G401 (cell line): ENCODE data around the gene CYFIP2. TPM values are rescaled to one million over a fixed set of nuclear protein-coding genes. Genes with fewer than 3 reads are reported as not detected.
A peak's percentile ranks its signal among the peaks of the same experiment; 100 is the strongest.
"Not testable (repeated sequence)": the region's sequence is repeated elsewhere in the genome, so short reads cannot be mapped to it uniquely, and the experiment has no call there.

Experiments used
- DNase-seq: peaks from one replicate; pipeline ENCODE4 v3.0.0-alpha.2; 2015; ENCODE audit warnings: low spot score
- in situ Hi-C: cut with HindIII; loops from 2 replicates; pipeline ENCODE4 v1.10.0; 2016; ENCODE audit warnings: low sequenced_read_pairs, mixed read lengths
- total RNA-seq: library from RNA; depleted of rRNA; stranded (reverse); fragments of >200 nt; shearing (Covaris generic); gene quantifications from 2 replicates; pipeline ENCODE4 v1.2.3, GENCODE V29; 2014; rRNA removed

The CYFIP2 gene
- 22.6 and 32.0 TPM in 2 replicates for total RNA-seq

DNA sequence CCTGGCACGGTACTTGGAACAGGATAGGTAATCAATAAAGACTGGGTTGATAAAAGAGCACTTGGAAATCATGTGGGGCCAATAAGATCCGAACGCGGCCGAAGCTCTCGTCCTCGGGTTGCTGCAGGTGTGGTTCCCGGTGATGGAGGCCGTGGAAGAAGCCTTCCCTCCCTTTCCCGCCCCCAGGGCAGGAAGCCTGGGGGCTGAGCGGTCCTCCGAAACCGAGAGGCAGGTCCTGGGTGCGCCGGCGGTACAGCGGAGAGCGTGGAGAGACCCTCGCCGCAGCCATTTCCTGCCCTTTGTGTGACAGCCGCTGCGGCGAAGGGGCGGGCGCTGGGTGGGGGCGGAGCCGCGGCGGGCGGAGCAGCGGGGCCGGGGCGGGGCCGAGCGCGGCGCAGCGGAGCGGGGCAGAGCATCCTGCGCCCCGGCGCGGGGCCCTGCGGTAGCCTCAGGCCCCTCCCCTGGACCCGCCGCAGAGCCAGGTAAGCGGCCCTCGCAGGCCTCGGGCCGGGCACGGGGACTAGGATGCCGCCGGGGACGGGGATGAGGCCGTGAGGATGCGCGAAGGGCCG is at the start of gene CYFIP2:
Gene CYFIP2, plus strand, starts transcription at position 410 of the 572 bp plus-strand sequence. CDS start 19,239 bp downstream, outside the sequence.
- DNase-seq, result peak; percentile 73
- in situ Hi-C loops, result no loop called here

DNA sequence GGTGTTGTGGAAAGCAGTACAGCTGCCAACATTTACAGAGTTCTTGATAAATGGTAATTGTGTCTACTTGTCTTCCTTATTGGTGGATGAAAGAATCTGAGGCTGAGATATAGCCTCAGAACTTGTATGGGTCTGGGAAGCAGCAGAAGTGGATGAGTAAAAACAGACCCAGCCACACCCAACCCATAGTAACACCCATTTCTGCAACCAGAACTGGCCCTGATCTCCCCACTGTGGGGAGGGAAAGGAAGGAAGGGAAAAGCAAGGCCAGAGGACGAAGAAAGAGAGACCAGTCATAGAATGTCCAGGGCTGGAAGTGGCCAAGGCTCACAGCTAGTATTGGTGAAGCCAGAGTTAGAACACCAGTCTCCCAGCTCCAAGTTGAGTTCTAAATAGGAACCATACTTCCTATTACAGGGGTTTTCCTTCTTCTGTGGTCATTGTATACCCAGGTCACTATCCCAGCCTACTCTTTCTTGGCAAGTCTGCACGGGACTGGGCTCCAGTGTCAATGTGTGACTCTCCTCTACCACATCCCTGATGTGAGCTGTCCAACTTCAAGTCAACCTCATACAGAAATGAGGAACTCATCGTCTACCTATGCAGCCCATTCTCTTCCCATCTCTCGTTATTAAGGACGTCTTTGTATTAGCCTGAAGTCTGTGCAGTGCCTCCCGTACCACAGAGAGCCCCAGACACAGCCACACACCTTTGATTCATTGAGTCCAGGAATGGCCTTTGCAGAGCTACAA is 49.4 kb upstream of the CYFIP2 start:
- DNase-seq, result no peak
- in situ Hi-C loops, result no loop called here

- no peak for DNase-seq
Observed at GRCh38 chr5:157217289-157218024, 48.5 kb upstream of the CYFIP2 start.

GRCh38 chr5:157219491-157220271 is 46.2 kb upstream of the CYFIP2 start:
- in situ Hi-C loops, result no loop called here

More at GRCh38 chr5:157217289-157218024, 48.5 kb upstream of the CYFIP2 start:
- in situ Hi-C loops, result no loop called here

GRCh38 chr5:157221959-157222358 is 44.0 kb upstream of the CYFIP2 start:
- in situ Hi-C loops, result no loop called here
- no peak for DNase-seq

More at GRCh38 chr5:157219491-157220271, 46.2 kb upstream of the CYFIP2 start:
- DNase-seq, result peak; percentile 6

GRCh38 chr5:157222506-157223230 is 43.3 kb upstream of the CYFIP2 start:
- in situ Hi-C loops, result no loop called here
- DNase-seq, result no peak

GRCh38 chr5:157225469-157226422 is 40.2 kb upstream of the CYFIP2 start:
- no peak for DNase-seq
- in situ Hi-C loops, result no loop called here

DNA sequence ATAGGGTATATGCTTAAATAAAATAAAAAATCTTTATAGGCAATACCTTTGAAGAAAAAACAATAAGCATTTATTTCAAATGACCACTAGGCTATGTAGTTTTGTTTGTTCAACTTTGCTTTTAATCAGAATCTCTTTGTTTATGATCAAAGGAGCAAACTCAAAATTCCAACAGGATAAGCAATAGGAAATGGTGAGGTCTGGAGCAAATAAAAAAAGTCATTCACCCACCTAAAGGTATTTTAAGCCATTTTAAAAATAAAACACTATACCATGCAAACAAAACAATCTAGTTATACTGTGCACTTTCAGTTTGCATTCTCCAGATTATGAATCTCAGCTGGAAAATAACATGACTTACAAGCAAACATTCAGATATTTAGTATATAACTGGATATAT is 35.3 kb upstream of the CYFIP2 start:
- no peak for DNase-seq
- in situ Hi-C loops, result no loop called here

DNA sequence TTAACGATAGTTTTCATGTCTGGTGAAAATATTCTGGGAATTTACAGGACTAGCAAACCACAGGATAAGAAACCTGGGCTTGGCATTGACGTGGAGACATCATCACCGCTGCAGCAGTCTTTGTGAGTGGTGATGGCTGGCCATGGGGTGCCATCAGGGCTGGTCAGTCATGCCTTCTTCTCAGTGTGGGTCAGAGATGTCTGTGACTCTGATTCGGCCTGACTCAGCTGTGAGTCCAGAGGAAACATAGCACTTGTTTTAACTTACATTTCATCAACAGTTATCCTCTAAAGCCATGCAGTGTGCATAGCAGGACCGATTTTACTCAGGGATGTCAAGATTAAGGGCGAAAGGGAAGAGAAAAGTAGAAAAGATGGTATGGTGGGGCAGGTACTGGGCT is 33.2 kb upstream of the CYFIP2 start:
- in situ Hi-C loops, result no loop called here
- DNase-seq, result no peak

GRCh38 chr5:157233515-157233914 is 32.4 kb upstream of the CYFIP2 start:
- in situ Hi-C loops, result no loop called here
- DNase-seq, result no peak

GRCh38 chr5:157236423-157236822 is 29.5 kb upstream of the CYFIP2 start:
- in situ Hi-C loops, result no loop called here
- no peak for DNase-seq

DNA sequence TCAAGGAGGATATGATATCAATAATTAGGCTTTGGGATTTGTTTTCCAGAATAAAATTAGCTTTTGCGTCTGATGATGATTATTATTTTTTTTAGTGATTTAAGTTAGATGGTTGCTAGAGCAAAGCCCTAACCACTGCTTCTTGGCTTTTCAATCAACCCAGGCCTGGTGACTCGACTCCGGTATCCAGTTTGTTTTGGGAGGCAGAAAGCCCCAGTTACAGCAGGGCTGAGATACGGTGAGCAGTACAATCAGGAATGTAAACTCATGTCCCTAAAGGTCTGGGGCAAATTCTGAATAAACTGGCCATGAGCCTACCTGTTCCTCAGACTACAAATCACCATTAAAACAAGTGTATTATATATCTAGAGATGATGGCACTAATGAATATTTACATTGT is 24.4 kb upstream of the CYFIP2 start:
- in situ Hi-C loops, result no loop called here

DNA sequence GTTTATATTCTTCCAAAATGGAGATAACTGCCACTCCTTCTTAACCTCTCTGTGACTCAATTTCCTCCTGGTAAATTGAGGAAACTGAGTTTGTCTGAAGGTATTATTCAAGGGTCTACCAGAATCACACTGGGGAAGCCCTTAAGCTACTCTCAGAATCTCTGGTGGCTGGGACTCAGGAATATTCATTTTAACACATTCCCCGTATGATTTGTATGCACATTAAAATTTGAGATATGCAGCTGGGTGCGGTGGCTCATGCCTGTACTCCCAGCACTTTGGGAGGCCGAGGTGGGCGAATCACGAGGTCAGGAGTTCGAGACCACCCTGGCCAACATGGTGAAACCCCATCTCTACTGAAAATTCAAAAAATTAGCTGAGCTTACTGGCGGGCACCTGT is 21.2 kb upstream of the CYFIP2 start:
- DNase-seq, in situ Hi-C loops: not testable (repeated sequence)

More for the DNA sequence above, 24.4 kb upstream of the CYFIP2 start:
- DNase-seq, result no peak

DNA sequence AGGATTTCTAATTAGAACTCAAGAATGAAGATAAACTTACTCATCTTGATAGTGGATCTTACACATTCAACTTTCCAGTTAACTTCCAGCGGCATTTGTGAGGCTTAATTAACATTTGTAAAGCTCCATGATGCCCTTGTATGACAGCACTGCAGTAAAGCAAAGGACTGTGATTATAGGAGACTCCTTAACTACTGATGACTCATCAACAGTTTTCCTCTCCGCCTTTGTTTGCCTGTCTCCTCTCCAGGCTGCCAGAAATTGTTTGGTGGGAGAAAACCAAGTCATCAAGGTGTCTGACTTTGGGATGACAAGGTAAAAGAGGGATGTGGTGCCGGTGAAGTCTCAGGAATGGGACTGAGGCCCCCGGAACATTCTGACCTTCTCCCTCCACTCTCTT is 20.4 kb upstream of the CYFIP2 start:
- in situ Hi-C loops, result no loop called here
- DNase-seq, result no peak

GRCh38 chr5:157245886-157246285 is 20.0 kb upstream of the CYFIP2 start:
- no peak for DNase-seq
- in situ Hi-C loops, result no loop called here

- in situ Hi-C loops, result no loop called here
- DNase-seq, result no peak
Observed at GRCh38 chr5:157247267-157247666, 18.7 kb upstream of the CYFIP2 start.

DNA sequence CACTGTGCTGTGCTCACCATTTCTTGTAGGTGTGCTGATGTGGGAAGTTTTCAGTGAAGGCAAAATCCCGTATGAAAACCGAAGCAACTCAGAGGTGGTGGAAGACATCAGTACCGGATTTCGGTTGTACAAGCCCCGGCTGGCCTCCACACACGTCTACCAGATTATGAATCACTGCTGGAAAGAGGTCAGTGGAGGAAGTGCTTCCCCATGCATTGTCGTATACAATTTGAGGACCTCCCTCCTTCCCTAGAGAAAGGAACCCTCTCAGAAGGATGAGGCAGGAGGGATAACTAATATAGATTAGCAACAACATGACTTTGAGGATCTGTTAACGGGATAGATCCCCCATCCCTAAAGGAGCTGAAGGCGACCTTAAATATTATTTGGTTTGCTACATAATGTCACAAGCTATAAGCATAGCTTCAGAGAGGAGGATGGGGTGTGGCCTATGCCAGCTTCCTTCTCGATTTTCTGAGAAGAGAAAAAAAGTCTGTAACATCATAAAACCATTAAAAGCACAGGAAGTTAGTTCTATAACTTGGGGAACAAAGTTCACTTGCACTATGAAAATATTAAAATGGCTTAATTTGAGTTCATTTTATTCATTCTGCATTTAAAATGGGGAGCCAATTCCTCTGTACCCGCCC is 17.0 kb upstream of the CYFIP2 start:
- in situ Hi-C loops, result no loop called here
- DNase-seq, result no peak
